Epithelial cell of esophagus (primary cell): Measurements from ENCODE around the gene DFFA.
"Not testable (repeated sequence)": the region's sequence is repeated elsewhere in the genome, so short reads cannot be mapped to it uniquely, and the experiment has no call there.

Source experiments
- DNase-seq: peaks from one replicate; pipeline ENCODE4 v3.0.0; 2010; ENCODE audit warnings: low read depth
- H3K4me3 ChIP-seq: 2 replicates; pipeline ENCODE4 v1.5.1; 2011; ENCODE audit warnings: mild to moderate bottlenecking, low read length, control low read depth
- CTCF ChIP-seq: IDR thresholded peaks from 2 replicates; pipeline ENCODE4 v1.5.1; 2011; ENCODE audit warnings: low read depth, mild to moderate bottlenecking, low read length, control low read depth, inconsistent platforms; ENCODE audit not compliant: insufficient read depth; ENCODE audit errors: missing control alignments

DFFA gene

GRCh38 chr1:10457875-10458274 is 14.5 kb downstream of the DFFA start:
- no peak for DNase-seq
- no peak overlapping the region for H3K4me3 ChIP-seq
- no peak for TF ChIP-seq CTCF

GRCh38 chr1:10457462-10457861 is 14.9 kb downstream of the DFFA start:
- DNase-seq, H3K4me3 ChIP-seq: not testable (repeated sequence)

- peak; percentile 78 for DNase-seq
- TF ChIP-seq CTCF: no peak
- H3K4me3 ChIP-seq: no peak overlapping the region
These were observed 15.7 kb downstream of the DFFA start for GRCh38 chr1:10456661-10457060.

GRCh38 chr1:10456048-10456447 is 16.3 kb downstream of the DFFA start:
- no peak for DNase-seq
- H3K4me3 ChIP-seq: no peak overlapping the region
- TF ChIP-seq CTCF: no peak

- no peak for DNase-seq
- no peak overlapping the region for H3K4me3 ChIP-seq
- TF ChIP-seq CTCF: no peak
These were observed 21.0 kb downstream of the DFFA start for GRCh38 chr1:10451287-10451686.

- H3K4me3 ChIP-seq: no peak overlapping the region
- DNase-seq: no peak
These were observed 21.5 kb downstream of the DFFA start for GRCh38 chr1:10450836-10451235.

GRCh38 chr1:10450156-10450814 is 22.0 kb downstream of the DFFA start:
- no peak for TF ChIP-seq CTCF
- DNase-seq: no peak
- no peak overlapping the region for H3K4me3 ChIP-seq

More at GRCh38 chr1:10450836-10451235, 21.5 kb downstream of the DFFA start:
- TF ChIP-seq CTCF: no peak

GRCh38 chr1:10449751-10450150 is 22.6 kb downstream of the DFFA start, which contains the start of gene CORT:
Gene CORT (plus strand): TSS chr1:10450031. CDS start chr1:10450224, 193 bp downstream.
- no peak for DNase-seq
- no peak for TF ChIP-seq CTCF
- H3K4me3 ChIP-seq: no peak within 1 kb of the TSS
